Vagina (tissue), 2 donors: ENCODE data around the gene RASGRP3. TPM values are rescaled to one million over a fixed set of nuclear protein-coding genes. Genes with fewer than 3 reads are reported as not detected.

ENCODE experiments used
- DNase-seq, 2 donors: peaks; one replicate each; pipeline ENCODE4 v3.0.0-alpha.2; 2017; ENCODE audit errors: extremely low spot score in 2 of 2
- H3K27ac ChIP-seq: fragments of 200-600 bp; sonication (generic); one replicate; pipeline ENCODE4 v1.5.1; 2019
- H3K27me3 ChIP-seq: fragments of 200-600 bp; sonication (generic); one replicate; pipeline ENCODE4 v1.5.1; 2019
- H3K36me3 ChIP-seq, 2 donors: fragments of 200-600 bp; sonication (generic); one replicate each; pipeline ENCODE4 v1.5.1; 2017 to 2019
- H3K4me1 ChIP-seq: fragments of 200-600 bp; sonication (generic); one replicate; pipeline ENCODE4 v1.5.1; 2019
- H3K4me3 ChIP-seq, 2 donors: fragments of 200-600 bp; sonication (generic); 1 replicate in 1 of 2; 2 replicates in 1 of 2; pipeline ENCODE4 v1.5.1; 2016 to 2019
- H3K9me3 ChIP-seq: fragments of 200-600 bp; sonication (generic); one replicate; pipeline ENCODE4 v1.5.1; 2019
- POLR2A ChIP-seq, 2 donors: fragments of 450-650 bp; IDR thresholded peaks; one replicate each; pipeline ENCODE4 v1.6.1; 2017; ENCODE audit warnings: antibody characterized with exemption in 2 of 2, mild to moderate bottlenecking in 2 of 2, moderate library complexity in 2 of 2
- POLR2AphosphoS5 ChIP-seq, 2 donors: sonication (generic); formaldehyde crosslinking; IDR thresholded peaks; one replicate each; pipeline ENCODE4 v1.9.0; 2017; ENCODE audit warnings: antibody characterized with exemption in 2 of 2, mild to moderate bottlenecking in 2 of 2, low read depth in 1 of 2; ENCODE audit not compliant: insufficient read depth in 1 of 2
- intact Hi-C: fragments of 100-400 bp; cut with DNase I; formaldehyde crosslinking; loops from one replicate; pipeline ENCODE4 v1.15.1; 2023
- total RNA-seq: library from RNA; depleted of rRNA; stranded (reverse); fragments of >200 nt; gene quantifications from one replicate; pipeline ENCODE4 v1.2.3, GENCODE V29; 2016
- TF ChIP-seq, protein P1 (sequence below), 3 experiments: fragments of 450-650 bp in 2 of 3; fragments of 200-600 bp in 1 of 3; sonication (generic) in 1 of 3; IDR thresholded peaks; one replicate each; pipeline ENCODE4 v1.5.1; 2017 to 2019; ENCODE audit warnings: antibody characterized with exemption in 3 of 3, mild to moderate bottlenecking in 2 of 3, moderate library complexity in 2 of 3

The RASGRP3 gene
- total RNA-seq, 1 donor from 2014 or later, result 4.2 TPM

- intact Hi-C loops, result no loop called here
Observed at GRCh38 chr2:33579227-33579626, 102.8 kb downstream of the RASGRP3 start.

GRCh38 chr2:33581872-33582271 lies 105.4 kb downstream of the RASGRP3 start:
- H3K27ac ChIP-seq, result no peak overlapping the region
- H3K27me3 ChIP-seq, result no peaks in the 10 kb centered on the region
- no peaks in the 10 kb centered on the region for H3K9me3 ChIP-seq
- no peak overlapping the region for H3K4me3 ChIP-seq
- H3K4me1 ChIP-seq, result no peaks in the 10 kb centered on the region
- peaks cover 0 to 24% of the 10 kb centered on the region in 2 donors for H3K36me3 ChIP-seq
- intact Hi-C loops, result no loop called here
- no peak for DNase-seq
- TF ChIP-seq POLR2A (IDR thresholded peaks at IDR 0.05) (no peak), POLR2AphosphoS5 (IDR thresholded peaks at IDR 0.05; ENCODE audit: insufficient read depth in 1 of 2, low read depth in 1 of 2) (no peak)
- TF ChIP-seq, protein P1, sequence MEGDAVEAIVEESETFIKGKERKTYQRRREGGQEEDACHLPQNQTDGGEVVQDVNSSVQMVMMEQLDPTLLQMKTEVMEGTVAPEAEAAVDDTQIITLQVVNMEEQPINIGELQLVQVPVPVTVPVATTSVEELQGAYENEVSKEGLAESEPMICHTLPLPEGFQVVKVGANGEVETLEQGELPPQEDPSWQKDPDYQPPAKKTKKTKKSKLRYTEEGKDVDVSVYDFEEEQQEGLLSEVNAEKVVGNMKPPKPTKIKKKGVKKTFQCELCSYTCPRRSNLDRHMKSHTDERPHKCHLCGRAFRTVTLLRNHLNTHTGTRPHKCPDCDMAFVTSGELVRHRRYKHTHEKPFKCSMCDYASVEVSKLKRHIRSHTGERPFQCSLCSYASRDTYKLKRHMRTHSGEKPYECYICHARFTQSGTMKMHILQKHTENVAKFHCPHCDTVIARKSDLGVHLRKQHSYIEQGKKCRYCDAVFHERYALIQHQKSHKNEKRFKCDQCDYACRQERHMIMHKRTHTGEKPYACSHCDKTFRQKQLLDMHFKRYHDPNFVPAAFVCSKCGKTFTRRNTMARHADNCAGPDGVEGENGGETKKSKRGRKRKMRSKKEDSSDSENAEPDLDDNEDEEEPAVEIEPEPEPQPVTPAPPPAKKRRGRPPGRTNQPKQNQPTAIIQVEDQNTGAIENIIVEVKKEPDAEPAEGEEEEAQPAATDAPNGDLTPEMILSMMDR (IDR thresholded peaks at IDR 0.05), result no peak

More at GRCh38 chr2:33579227-33579626, 102.8 kb downstream of the RASGRP3 start:
- no peak for DNase-seq
- Histone ChIP-seq H3K36me3 (no peaks in the 10 kb centered on the region), H3K4me3 (no peak overlapping the region), H3K9me3 (no peaks in the 10 kb centered on the region), H3K4me1 (no peaks in the 10 kb centered on the region), H3K27me3 (no peaks in the 10 kb centered on the region), H3K27ac (no peak overlapping the region)
- TF ChIP-seq POLR2A (IDR thresholded peaks at IDR 0.05), result no peak
- no peak for TF ChIP-seq POLR2AphosphoS5 (IDR thresholded peaks at IDR 0.05; ENCODE audit: insufficient read depth in 1 of 2, low read depth in 1 of 2)
- TF ChIP-seq, protein P1 (IDR thresholded peaks at IDR 0.05), result no peak

DNA sequence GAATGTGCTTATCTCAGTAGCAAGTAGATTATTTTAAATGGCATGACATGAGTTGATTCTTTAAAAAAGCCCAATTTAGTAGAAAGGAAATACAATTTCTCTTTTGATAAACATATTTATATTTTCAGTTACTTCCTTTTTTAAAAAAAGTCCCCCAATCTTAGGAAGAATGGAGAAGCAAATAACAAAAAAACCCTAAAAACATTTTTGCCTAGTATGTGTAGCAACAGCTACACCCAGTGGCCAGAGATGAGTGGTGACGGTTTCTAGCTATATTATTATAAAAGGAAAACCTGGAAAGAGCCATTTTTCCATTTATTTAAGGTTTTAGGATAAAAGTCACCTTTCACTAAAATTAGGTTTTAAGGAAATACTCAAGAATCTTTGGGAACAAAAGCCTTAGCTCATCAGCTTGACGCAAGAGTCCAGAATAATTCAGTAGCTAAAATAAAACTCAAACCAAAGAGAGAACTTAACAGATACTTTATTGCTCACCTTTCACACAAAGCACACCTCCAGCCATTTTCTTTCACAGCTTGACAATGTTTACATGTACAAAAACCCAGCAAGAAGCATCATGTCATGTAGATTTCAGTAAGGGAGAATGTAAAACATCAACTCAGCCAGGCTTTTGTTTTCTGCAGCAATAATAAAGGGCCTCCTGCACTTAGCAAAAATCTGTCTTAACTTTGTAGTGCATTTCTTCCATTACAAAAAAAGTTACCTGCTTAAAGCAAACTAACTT lies 106.9 kb downstream of the RASGRP3 start:
- intact Hi-C loops, result no loop called here
- peaks cover 0 to 35% of the 10 kb centered on the region in 2 donors for H3K36me3 ChIP-seq
- TF ChIP-seq POLR2A (IDR thresholded peaks at IDR 0.05) (no peak), POLR2AphosphoS5 (IDR thresholded peaks at IDR 0.05; ENCODE audit: insufficient read depth in 1 of 2, low read depth in 1 of 2) (no peak)
- TF ChIP-seq, protein P1 (IDR thresholded peaks at IDR 0.05), result peak; percentile 62 to 76 (median 63)
- no peaks in the 10 kb centered on the region for H3K27me3 ChIP-seq
- no peaks in the 10 kb centered on the region for H3K4me1 ChIP-seq
- H3K9me3 ChIP-seq, result no peaks in the 10 kb centered on the region
- no peak for DNase-seq
- no peak overlapping the region for H3K4me3 ChIP-seq
- H3K27ac ChIP-seq, result no peak overlapping the region

- H3K36me3 ChIP-seq, result peaks cover 0 to 47% of the 10 kb centered on the region in 2 donors
- H3K4me3 ChIP-seq, result no peak overlapping the region
- intact Hi-C loops, result no loop called here
- TF ChIP-seq POLR2AphosphoS5 (IDR thresholded peaks at IDR 0.05; ENCODE audit: insufficient read depth in 1 of 2, low read depth in 1 of 2) (no peak), POLR2A (IDR thresholded peaks at IDR 0.05) (no peak)
- TF ChIP-seq, protein P1 (IDR thresholded peaks at IDR 0.05), result no peak
- H3K27me3 ChIP-seq, result no peaks in the 10 kb centered on the region
- H3K27ac ChIP-seq, result no peak overlapping the region
- no peaks in the 10 kb centered on the region for H3K9me3 ChIP-seq
- no peak for DNase-seq
- peaks cover 15% of the 10 kb centered on the region for H3K4me1 ChIP-seq
Observed at GRCh38 chr2:33586766-33587165, 110.3 kb downstream of the RASGRP3 start.

DNA sequence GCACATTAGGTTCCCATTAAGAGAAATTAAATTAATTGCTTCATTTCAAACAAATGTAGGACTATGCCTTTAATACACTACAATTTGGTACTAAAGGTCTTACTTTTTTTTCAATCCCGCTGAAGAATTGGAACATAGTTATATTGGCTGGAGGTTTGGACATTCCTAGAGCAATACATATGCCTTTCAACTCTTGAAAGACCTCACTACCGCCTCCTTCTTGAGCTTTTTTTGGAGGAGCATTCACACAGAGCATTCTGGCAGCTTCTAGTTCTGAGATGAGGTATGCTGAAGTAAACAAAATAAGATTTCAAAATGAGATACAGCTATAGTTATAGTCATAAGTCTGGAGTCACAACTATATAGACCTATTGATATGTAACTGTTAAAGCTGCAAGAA lies 111.8 kb downstream of the RASGRP3 start:
- Histone ChIP-seq H3K9me3 (no peaks in the 10 kb centered on the region), H3K27me3 (no peaks in the 10 kb centered on the region), H3K4me3 (no peak overlapping the region), H3K27ac (no peak overlapping the region), H3K4me1 (peaks cover 15% of the 10 kb centered on the region), H3K36me3 (peaks cover 0 to 53% of the 10 kb centered on the region in 2 donors)
- TF ChIP-seq POLR2AphosphoS5 (IDR thresholded peaks at IDR 0.05; ENCODE audit: insufficient read depth in 1 of 2, low read depth in 1 of 2) (no peak), POLR2A (IDR thresholded peaks at IDR 0.05) (no peak)
- TF ChIP-seq, protein P1 (IDR thresholded peaks at IDR 0.05), result no peak
- DNase-seq, result no peak
- intact Hi-C loops, result no loop called here
